A204.1 (cell line): ENCODE results near the gene TBC1D3K.
"Not testable (repeated sequence)": the region's sequence is repeated elsewhere in the genome, so short reads cannot be mapped to it uniquely, and the experiment has no call there.

ENCODE experiments used
- FAIRE-seq: peaks from 2 replicates; lab custom pipeline; 2012; peaks lifted over from hg19 to GRCh38; lab: Jason Lieb, UNC

TBC1D3K gene

GRCh38 chr17:37924115-37924514 lies at the start of gene TBC1D3K:
Gene TBC1D3K, plus strand, starts transcription at chr17:37924415. Its CDS starts 1,585 bp downstream, at chr17:37926000.
- not testable (repeated sequence) for FAIRE-seq

- no peak for FAIRE-seq
Observed at GRCh38 chr17:37884516-37884915, 39.7 kb upstream of the TBC1D3K start.

- no peak for FAIRE-seq
Observed at GRCh38 chr17:37885136-37885535, 39.1 kb upstream of the TBC1D3K start.

GRCh38 chr17:37888881-37889280 lies 35.3 kb upstream of the TBC1D3K start:
- no peak for FAIRE-seq

- not testable (repeated sequence) for FAIRE-seq
Observed at GRCh38 chr17:37896961-37897360, 27.3 kb upstream of the TBC1D3K start.
